Measurements from ENCODE around the gene CHST3.

DNA sequence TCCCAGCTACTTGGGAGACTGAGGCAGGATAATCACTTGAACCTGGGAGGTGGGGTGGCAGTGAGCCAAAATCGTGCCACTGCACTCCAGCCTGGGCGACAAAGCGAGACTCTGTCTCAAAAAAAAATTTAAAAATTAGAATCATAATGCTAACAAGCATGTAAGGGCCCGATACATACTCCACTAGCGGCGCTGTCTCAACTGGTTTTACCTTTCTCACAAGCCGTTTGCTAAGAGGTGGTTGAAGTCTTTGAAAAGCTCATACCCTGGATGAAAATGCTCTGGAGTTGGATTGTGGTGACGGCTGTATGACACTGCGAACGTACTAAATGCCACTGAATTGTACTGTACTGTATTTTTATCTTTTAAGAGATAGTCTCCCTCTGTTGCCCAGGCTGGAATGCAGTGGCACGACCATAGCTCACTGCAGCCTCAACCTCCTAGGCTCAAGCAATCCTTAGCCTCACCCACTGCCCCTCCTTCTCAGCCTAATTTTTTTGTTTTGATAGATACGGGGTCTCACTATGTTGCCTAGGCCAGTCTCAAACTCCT, 94.2 kb downstream of the CHST3 start:
- TF ChIP-seq CTCF (IDR thresholded peaks at IDR 0.05): no peak
- TF ChIP-seq POLR2A (IDR thresholded peaks at IDR 0.05): no peak
- no peak for TF ChIP-seq POLR2AphosphoS5 (IDR thresholded peaks at IDR 0.05)

Measured in sigmoid colon (tissue), 4 donors.